ENCODE data around the gene CTPS1.

DNA sequence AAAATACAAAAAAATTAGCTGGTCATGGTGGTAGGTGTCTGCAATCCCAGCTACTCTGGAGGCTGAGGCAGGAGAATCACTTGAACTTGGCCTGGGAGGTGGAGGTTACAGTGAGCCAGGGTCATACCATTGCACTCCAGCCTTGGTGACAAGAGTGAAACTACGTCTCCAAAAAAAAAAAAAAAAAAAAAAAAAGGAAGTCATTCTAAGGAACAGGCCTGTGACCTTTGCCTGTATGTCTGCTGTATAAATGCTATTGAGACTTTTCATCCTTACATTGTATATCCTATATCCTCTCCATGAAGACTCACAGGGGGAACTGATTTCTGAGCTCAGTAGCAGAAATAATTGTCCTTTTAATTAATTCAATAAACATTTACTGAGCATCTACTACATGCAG is 7.5 kb upstream of the CTPS1 start:
- TF ChIP-seq, protein P1, sequence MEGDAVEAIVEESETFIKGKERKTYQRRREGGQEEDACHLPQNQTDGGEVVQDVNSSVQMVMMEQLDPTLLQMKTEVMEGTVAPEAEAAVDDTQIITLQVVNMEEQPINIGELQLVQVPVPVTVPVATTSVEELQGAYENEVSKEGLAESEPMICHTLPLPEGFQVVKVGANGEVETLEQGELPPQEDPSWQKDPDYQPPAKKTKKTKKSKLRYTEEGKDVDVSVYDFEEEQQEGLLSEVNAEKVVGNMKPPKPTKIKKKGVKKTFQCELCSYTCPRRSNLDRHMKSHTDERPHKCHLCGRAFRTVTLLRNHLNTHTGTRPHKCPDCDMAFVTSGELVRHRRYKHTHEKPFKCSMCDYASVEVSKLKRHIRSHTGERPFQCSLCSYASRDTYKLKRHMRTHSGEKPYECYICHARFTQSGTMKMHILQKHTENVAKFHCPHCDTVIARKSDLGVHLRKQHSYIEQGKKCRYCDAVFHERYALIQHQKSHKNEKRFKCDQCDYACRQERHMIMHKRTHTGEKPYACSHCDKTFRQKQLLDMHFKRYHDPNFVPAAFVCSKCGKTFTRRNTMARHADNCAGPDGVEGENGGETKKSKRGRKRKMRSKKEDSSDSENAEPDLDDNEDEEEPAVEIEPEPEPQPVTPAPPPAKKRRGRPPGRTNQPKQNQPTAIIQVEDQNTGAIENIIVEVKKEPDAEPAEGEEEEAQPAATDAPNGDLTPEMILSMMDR (IDR thresholded peaks at IDR 0.05), result no peak
- no peak for TF ChIP-seq ZFX (IDR thresholded peaks at IDR 0.05; ENCODE audit: borderline replicate concordance)
